Osteoblast (primary cell): ENCODE measurements around the gene AHNAK2. TPM values are rescaled to one million over a fixed set of nuclear protein-coding genes. Genes with fewer than 3 reads are reported as not detected.

Experiments
- DNase-seq: peaks from one replicate; pipeline ENCODE4 v3.0.0; 2011; ENCODE audit warnings: low spot score, mixed read lengths; ENCODE audit not compliant: insufficient read length; ENCODE audit errors: missing footprints
- H2AFZ ChIP-seq: 2 replicates; pipeline ENCODE4 v1.6.0; 2011; ENCODE audit warnings: mild to moderate bottlenecking, low read length
- H3K27ac ChIP-seq: 2 replicates; pipeline ENCODE4 v1.5.1; 2011; ENCODE audit warnings: mild to moderate bottlenecking, low read depth, low read length, moderate library complexity
- H3K27me3 ChIP-seq: 2 replicates; pipeline ENCODE4 v1.6.0; 2012; ENCODE audit warnings: mild to moderate bottlenecking, control low read depth, inconsistent platforms, low read length, moderate library complexity; ENCODE audit not compliant: insufficient read depth
- H3K36me3 ChIP-seq: 2 replicates; pipeline ENCODE4 v1.5.1; 2011; ENCODE audit warnings: mild to moderate bottlenecking, low read length, control low read depth, moderate library complexity; ENCODE audit not compliant: insufficient read depth
- H3K4me1 ChIP-seq: 2 replicates; pipeline ENCODE4 v1.5.1; 2011; ENCODE audit warnings: mild to moderate bottlenecking, low read length, control low read depth, moderate library complexity; ENCODE audit not compliant: insufficient read depth
- H3K4me2 ChIP-seq: 2 replicates; pipeline ENCODE4 v1.6.0; 2011; ENCODE audit warnings: mild to moderate bottlenecking, low read length; ENCODE audit not compliant: insufficient read depth
- H3K4me3 ChIP-seq: fragments of 200-600 bp; sonication (generic); 3 replicates; pipeline ENCODE4 v1.5.1; 2012; ENCODE audit warnings: mild to moderate bottlenecking, low read length, inconsistent platforms; ENCODE audit not compliant: insufficient read depth
- H3K79me2 ChIP-seq: 2 replicates; pipeline ENCODE4 v1.6.0; 2012; ENCODE audit warnings: mild to moderate bottlenecking, low read length, control low read depth, inconsistent platforms; ENCODE audit not compliant: insufficient read depth
- H3K9me3 ChIP-seq: 2 replicates; pipeline ENCODE4 v1.5.1; 2011; ENCODE audit warnings: low read depth, low read length, control low read depth
- H4K20me1 ChIP-seq: 2 replicates; pipeline ENCODE4 v1.6.0; 2012; ENCODE audit warnings: mild to moderate bottlenecking, low read length, control low read depth; ENCODE audit not compliant: insufficient read depth
- total RNA-seq: library from RNA; depleted of rRNA; stranded (reverse); fragments of >200 nt; gene quantifications from 2 replicates; pipeline ENCODE4 v1.2.3, GENCODE V29; 2012
- TF ChIP-seq, protein P1 (sequence below): IDR thresholded peaks from 2 replicates; pipeline ENCODE4 v1.5.1; 2011; ENCODE audit warnings: mild to moderate bottlenecking, low read depth, low read length, moderate library complexity; ENCODE audit errors: extremely low read depth

The AHNAK2 gene
- total RNA-seq, 1 donor = 30.8 TPM

DNA sequence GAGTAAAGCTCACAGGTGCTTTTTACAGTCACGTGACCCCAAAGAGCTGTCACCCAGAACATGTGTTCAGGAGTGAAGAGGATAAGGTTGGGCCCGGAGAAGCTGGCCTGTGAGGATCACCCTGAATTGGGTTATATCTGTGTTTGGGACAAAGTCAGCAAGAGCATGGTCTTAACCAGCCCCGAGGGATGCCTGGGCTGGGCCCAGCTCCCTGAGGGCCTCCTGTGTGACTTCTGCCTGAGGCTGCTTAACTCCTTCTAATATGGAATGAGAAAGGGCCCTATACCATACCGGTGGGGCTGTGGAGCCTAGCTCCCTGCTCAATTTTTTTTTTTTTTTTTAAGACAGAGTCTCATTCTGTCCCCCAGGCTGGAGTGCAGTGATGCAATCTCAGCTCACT, 40.2 kb upstream of the AHNAK2 start:
- peaks cover 39% of the 10 kb centered on the region for H3K4me1 ChIP-seq
- no peaks in the 10 kb centered on the region for H3K27me3 ChIP-seq
- peak; percentile 53 for DNase-seq
- no peak overlapping the region for H3K4me3 ChIP-seq
- peak overlapping the region; percentile 25 for H3K4me2 ChIP-seq
- peaks cover 4% of the 10 kb centered on the region for H4K20me1 ChIP-seq
- H3K27ac ChIP-seq = no peak overlapping the region
- H3K79me2 ChIP-seq = peaks cover 85% of the 10 kb centered on the region
- H3K9me3 ChIP-seq = no peaks in the 10 kb centered on the region
- H2AFZ ChIP-seq = no peak overlapping the region
- no peaks in the 10 kb centered on the region for H3K36me3 ChIP-seq
- TF ChIP-seq, protein P1, sequence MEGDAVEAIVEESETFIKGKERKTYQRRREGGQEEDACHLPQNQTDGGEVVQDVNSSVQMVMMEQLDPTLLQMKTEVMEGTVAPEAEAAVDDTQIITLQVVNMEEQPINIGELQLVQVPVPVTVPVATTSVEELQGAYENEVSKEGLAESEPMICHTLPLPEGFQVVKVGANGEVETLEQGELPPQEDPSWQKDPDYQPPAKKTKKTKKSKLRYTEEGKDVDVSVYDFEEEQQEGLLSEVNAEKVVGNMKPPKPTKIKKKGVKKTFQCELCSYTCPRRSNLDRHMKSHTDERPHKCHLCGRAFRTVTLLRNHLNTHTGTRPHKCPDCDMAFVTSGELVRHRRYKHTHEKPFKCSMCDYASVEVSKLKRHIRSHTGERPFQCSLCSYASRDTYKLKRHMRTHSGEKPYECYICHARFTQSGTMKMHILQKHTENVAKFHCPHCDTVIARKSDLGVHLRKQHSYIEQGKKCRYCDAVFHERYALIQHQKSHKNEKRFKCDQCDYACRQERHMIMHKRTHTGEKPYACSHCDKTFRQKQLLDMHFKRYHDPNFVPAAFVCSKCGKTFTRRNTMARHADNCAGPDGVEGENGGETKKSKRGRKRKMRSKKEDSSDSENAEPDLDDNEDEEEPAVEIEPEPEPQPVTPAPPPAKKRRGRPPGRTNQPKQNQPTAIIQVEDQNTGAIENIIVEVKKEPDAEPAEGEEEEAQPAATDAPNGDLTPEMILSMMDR = no peak

DNA sequence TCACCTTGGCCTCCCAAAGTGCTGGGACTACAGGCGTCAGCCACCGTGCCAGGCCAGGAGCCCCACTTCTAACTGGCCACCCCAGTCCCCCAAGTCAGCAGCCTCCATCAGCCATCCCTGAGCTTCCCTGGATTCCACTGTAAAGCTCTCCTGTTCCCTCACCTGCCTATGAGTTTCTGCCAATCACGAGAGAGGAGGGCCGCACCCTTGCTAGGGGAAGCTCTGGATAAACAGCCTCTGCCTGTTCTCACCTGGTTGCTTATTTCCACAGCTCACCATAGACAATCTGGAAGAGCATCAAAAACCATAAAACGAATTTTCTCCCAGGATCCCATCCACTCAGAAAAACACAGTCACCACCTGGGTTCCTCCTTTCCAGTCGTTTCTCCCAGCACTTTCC, 37.7 kb upstream of the AHNAK2 start:
- DNase-seq = no peak
- Histone ChIP-seq H4K20me1 (peaks cover 4% of the 10 kb centered on the region), H3K9me3 (no peaks in the 10 kb centered on the region), H3K4me2 (no peak overlapping the region), H3K36me3 (peaks cover 5% of the 10 kb centered on the region), H2AFZ (no peak overlapping the region), H3K4me1 (peaks cover 27% of the 10 kb centered on the region), H3K79me2 (peaks cover 99% of the 10 kb centered on the region), H3K4me3 (no peak overlapping the region), H3K27me3 (no peaks in the 10 kb centered on the region), H3K27ac (no peak overlapping the region)
- TF ChIP-seq, protein P1 = no peak

DNA sequence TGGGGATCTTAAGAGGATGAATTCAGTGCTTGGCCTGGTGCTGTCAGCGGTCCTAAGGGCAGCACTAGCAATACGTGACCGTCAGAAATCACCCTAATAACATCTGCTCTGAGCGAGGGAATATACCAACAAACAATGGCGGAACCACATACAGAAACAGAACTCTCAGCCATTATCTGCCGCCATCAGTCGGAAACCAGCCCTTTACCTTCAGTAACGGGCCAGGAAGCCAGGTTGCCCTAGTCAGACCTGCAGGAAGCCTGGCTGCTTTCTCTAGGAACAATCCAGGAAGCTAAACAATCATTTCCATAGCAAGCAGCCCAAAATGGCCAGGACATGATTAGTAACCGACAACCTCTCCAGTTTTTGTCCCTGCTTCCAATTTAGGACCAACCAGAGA, 37.1 kb upstream of the AHNAK2 start:
- H3K4me3 ChIP-seq = no peak overlapping the region
- H3K9me3 ChIP-seq = no peaks in the 10 kb centered on the region
- H3K4me2 ChIP-seq = no peak overlapping the region
- TF ChIP-seq, protein P1 = no peak
- H3K79me2 ChIP-seq = peaks cover 99% of the 10 kb centered on the region
- H3K27me3 ChIP-seq = no peaks in the 10 kb centered on the region
- no peak for DNase-seq
- peaks cover 12% of the 10 kb centered on the region for H3K36me3 ChIP-seq
- peaks cover 4% of the 10 kb centered on the region for H4K20me1 ChIP-seq
- H3K27ac ChIP-seq = no peak overlapping the region
- peaks cover 27% of the 10 kb centered on the region for H3K4me1 ChIP-seq
- H2AFZ ChIP-seq = no peak overlapping the region

DNA sequence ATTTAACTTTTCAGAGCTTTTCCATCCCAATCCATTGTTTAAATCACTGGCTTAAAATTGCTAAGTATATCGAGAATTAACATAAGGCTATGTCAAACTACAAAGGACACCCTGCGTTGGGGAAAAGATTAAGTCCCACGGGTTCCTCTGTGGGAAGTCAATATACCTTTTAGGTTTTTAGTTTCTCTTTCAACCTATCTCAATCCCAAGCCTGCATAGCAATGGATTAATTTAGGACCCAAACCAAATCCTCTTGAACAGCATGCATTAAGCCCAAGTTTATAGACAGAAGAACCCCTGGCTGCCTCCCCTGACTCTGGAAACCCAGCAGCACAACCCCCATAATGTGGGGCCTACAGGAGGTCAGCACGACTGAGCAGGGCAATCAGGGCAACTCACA, 36.5 kb upstream of the AHNAK2 start:
- TF ChIP-seq, protein P1 = no peak
- peak overlapping the region; percentile 72 for H3K4me2 ChIP-seq
- peaks cover 99% of the 10 kb centered on the region for H3K79me2 ChIP-seq
- peak overlapping the region; percentile 31 for H3K4me3 ChIP-seq
- no peaks in the 10 kb centered on the region for H3K9me3 ChIP-seq
- H3K27me3 ChIP-seq = no peaks in the 10 kb centered on the region
- H3K4me1 ChIP-seq = peaks cover 23% of the 10 kb centered on the region
- peaks cover 4% of the 10 kb centered on the region for H4K20me1 ChIP-seq
- H2AFZ ChIP-seq = peak overlapping the region; percentile 3
- peak; percentile 38 for DNase-seq
- no peak overlapping the region for H3K27ac ChIP-seq
- H3K36me3 ChIP-seq = peaks cover 17% of the 10 kb centered on the region
